OCI-LY1 (cell line): ENCODE data around the gene GRIK3.

Experiments used
- H2AFZ ChIP-seq: fragments of 200-600 bp; sonication (generic), shearing (Covaris generic); 2 replicates; pipeline ENCODE4 v1.6.0; 2014; ENCODE audit warnings: antibody characterized with exemption, mild to moderate bottlenecking, low read length
- H3F3A ChIP-seq: fragments of 200-600 bp; sonication (generic), shearing (Covaris generic); 2 replicates; pipeline ENCODE4 v1.6.0; 2014; ENCODE audit warnings: mild to moderate bottlenecking, antibody characterized with exemption, low read length, moderate library complexity; ENCODE audit not compliant: insufficient read depth
- H3K27ac ChIP-seq: fragments of 200-600 bp; sonication (generic); 2 replicates; pipeline ENCODE4 v1.5.1; 2014; ENCODE audit warnings: low read length, mixed run types, mild to moderate bottlenecking, low read depth; ENCODE audit not compliant: poor library complexity, severe bottlenecking
- H3K27me3 ChIP-seq: fragments of 200-600 bp; sonication (generic); 2 replicates; pipeline ENCODE4 v1.6.0; 2014; ENCODE audit warnings: antibody characterized with exemption, mild to moderate bottlenecking, low read length, moderate library complexity; ENCODE audit not compliant: insufficient read depth
- H3K36me3 ChIP-seq: fragments of 200-600 bp; sonication (generic); 2 replicates; pipeline ENCODE4 v1.6.1; 2014; ENCODE audit warnings: mild to moderate bottlenecking, antibody characterized with exemption, low read length, moderate library complexity, mixed read lengths; ENCODE audit not compliant: insufficient read depth
- H3K4me1 ChIP-seq: fragments of 200-600 bp; sonication (generic); 2 replicates; pipeline ENCODE4 v1.5.1; 2014; ENCODE audit warnings: mild to moderate bottlenecking, low read length, moderate library complexity; ENCODE audit not compliant: insufficient read depth, severe bottlenecking
- H3K4me2 ChIP-seq: fragments of 200-600 bp; sonication (generic), shearing (Covaris generic); 2 replicates; pipeline ENCODE4 v1.6.1; 2014; ENCODE audit warnings: low read length
- H3K4me3 ChIP-seq: fragments of 200-600 bp; sonication (generic); 2 replicates; pipeline ENCODE4 v1.5.1; 2014; ENCODE audit warnings: low read length, low read depth, mild to moderate bottlenecking, mixed read lengths; ENCODE audit not compliant: poor library complexity, severe bottlenecking
- H3K79me2 ChIP-seq: fragments of 200-600 bp; shearing (Covaris generic); 2 replicates; pipeline ENCODE4 v1.6.1; 2016; ENCODE audit warnings: mixed run types, low read length, mixed read lengths; ENCODE audit not compliant: insufficient read depth
- H3K9ac ChIP-seq: fragments of 200-600 bp; sonication (generic), shearing (Covaris generic); 2 replicates; pipeline ENCODE4 v1.6.1; 2014; ENCODE audit warnings: mild to moderate bottlenecking, low read length, mixed read lengths
- H3K9me2 ChIP-seq: fragments of 200-600 bp; sonication (generic), shearing (Covaris generic); 2 replicates; pipeline ENCODE4 v1.6.1; 2014; ENCODE audit warnings: low read depth, mild to moderate bottlenecking, low read length, mixed read lengths
- H3K9me3 ChIP-seq: fragments of 200-600 bp; shearing (Covaris generic); 2 replicates; pipeline ENCODE4 v1.6.1; 2014; ENCODE audit warnings: low read length, mixed read lengths
- H4K20me1 ChIP-seq: fragments of 200-600 bp; sonication (generic), shearing (Covaris generic); 2 replicates; pipeline ENCODE4 v1.6.0; 2016; ENCODE audit warnings: mild to moderate bottlenecking, low read length; ENCODE audit not compliant: insufficient read depth
- EZH2 ChIP-seq: fragments of 200-600 bp; sonication (generic), shearing (Covaris generic); IDR thresholded peaks from 2 replicates; pipeline ENCODE4 v1.8.0; 2017; ENCODE audit warnings: borderline replicate concordance, mixed run types, mild to moderate bottlenecking, antibody characterized with exemption, low read length, moderate library complexity, mixed read lengths
- TF ChIP-seq, protein P1 (sequence below): fragments of 200-600 bp; sonication (generic), shearing (Covaris generic); IDR thresholded peaks from 2 replicates; pipeline ENCODE4 v1.5.1; 2017; ENCODE audit warnings: mild to moderate bottlenecking, antibody characterized with exemption, low read length, moderate library complexity, mixed read lengths

GRIK3 gene

DNA sequence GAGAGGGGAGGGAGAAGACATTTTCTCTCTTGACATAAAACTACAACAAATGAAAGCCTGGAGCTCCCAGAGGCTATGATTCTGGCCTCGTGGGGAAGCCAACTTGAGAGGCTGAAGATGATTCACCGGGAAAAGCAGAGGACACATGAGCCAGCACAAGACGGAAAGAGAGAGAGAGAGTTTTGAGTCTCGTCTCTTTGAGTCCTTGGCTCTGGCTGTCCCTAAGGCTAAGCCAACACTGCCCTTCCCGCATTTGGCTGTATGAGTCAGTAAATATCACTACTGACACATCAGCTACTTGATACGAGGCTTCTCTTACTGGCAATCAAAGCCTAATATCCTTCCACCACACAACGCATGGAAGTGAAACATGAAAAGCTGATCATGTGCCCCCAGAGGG is 95.5 kb downstream of the GRIK3 start:
- H4K20me1 ChIP-seq: no peaks in the 10 kb centered on the region
- no peak overlapping the region for H3K9ac ChIP-seq
- H3K9me3 ChIP-seq: no peaks in the 10 kb centered on the region
- H3K27ac ChIP-seq: no peak overlapping the region
- no peak overlapping the region for H3K4me2 ChIP-seq
- H3K9me2 ChIP-seq: no peaks in the 10 kb centered on the region
- 0 out of 2 replicates have a peak, but pooled peaks cover 5% of the 10 kb centered on the region for H3K27me3 ChIP-seq
- H2AFZ ChIP-seq: no peak overlapping the region
- no peak overlapping the region for H3K4me3 ChIP-seq
- no peaks in the 10 kb centered on the region for H3F3A ChIP-seq
- H3K4me1 ChIP-seq: no peaks in the 10 kb centered on the region
- TF ChIP-seq, protein P1, sequence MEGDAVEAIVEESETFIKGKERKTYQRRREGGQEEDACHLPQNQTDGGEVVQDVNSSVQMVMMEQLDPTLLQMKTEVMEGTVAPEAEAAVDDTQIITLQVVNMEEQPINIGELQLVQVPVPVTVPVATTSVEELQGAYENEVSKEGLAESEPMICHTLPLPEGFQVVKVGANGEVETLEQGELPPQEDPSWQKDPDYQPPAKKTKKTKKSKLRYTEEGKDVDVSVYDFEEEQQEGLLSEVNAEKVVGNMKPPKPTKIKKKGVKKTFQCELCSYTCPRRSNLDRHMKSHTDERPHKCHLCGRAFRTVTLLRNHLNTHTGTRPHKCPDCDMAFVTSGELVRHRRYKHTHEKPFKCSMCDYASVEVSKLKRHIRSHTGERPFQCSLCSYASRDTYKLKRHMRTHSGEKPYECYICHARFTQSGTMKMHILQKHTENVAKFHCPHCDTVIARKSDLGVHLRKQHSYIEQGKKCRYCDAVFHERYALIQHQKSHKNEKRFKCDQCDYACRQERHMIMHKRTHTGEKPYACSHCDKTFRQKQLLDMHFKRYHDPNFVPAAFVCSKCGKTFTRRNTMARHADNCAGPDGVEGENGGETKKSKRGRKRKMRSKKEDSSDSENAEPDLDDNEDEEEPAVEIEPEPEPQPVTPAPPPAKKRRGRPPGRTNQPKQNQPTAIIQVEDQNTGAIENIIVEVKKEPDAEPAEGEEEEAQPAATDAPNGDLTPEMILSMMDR: no peak
- no peak for TF ChIP-seq EZH2
- H3K79me2 ChIP-seq: no peaks in the 10 kb centered on the region
- no peaks in the 10 kb centered on the region for H3K36me3 ChIP-seq

DNA sequence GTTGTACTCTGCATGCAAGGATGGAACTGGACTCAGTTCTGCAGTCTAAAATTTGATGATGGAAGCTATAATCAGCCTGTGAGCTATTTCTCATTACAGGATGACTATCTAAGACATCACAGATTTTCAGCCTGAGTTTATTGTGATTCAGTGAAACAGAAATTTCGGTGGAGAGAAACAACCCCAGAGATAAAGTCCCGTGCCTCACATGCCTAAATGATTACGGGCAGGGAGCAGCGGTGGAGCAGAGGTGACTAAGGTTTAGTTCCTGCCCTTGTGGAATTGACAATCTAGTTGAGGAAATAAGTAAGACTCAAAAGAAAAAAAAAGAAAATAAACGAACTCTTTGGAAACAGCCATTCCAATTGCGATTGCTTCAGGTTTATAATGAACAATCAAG is 96.9 kb downstream of the GRIK3 start:
- Histone ChIP-seq H3K9me2 (no peaks in the 10 kb centered on the region), H3F3A (no peaks in the 10 kb centered on the region), H4K20me1 (no peaks in the 10 kb centered on the region), H3K36me3 (no peaks in the 10 kb centered on the region), H3K4me2 (no peak overlapping the region), H3K27me3 (0 out of 2 replicates have a peak, but pooled peaks cover 5% of the 10 kb centered on the region), H3K27ac (no peak overlapping the region), H3K79me2 (no peaks in the 10 kb centered on the region), H2AFZ (no peak overlapping the region), H3K9ac (no peak overlapping the region), H3K4me3 (no peak overlapping the region), H3K9me3 (no peaks in the 10 kb centered on the region), H3K4me1 (no peaks in the 10 kb centered on the region)
- TF ChIP-seq EZH2: no peak
- TF ChIP-seq, protein P1: no peak

DNA sequence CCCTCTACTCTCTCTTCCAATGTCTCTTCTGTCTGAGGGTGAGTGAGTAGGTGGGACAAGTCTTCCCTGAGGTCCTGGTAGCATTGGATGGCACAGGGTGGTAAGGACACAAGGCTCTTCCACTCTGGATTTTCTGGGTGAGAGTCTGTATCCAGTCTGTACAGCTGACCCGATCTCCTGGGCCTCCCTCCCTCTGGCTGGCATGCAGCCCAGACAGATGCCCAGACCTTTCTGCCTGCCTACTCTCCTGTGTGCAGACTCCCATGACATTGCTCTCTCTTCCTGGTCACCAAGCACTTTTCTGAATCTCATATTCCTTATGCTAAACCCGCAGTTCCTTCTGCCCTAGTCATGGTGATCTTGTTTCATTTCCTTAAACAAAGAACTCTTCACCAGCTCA is 100.3 kb downstream of the GRIK3 start:
- Histone ChIP-seq H3K4me2 (no peak overlapping the region), H3K9me2 (no peaks in the 10 kb centered on the region), H3K27ac (no peak overlapping the region), H3K27me3 (0 out of 2 replicates have a peak, but pooled peaks cover 5% of the 10 kb centered on the region), H3K9me3 (no peaks in the 10 kb centered on the region), H3K79me2 (no peaks in the 10 kb centered on the region), H3F3A (no peaks in the 10 kb centered on the region), H3K4me1 (no peaks in the 10 kb centered on the region), H2AFZ (no peak overlapping the region), H3K36me3 (no peaks in the 10 kb centered on the region), H3K4me3 (no peak overlapping the region), H3K9ac (no peak overlapping the region), H4K20me1 (no peaks in the 10 kb centered on the region)
- TF ChIP-seq, protein P1: no peak
- TF ChIP-seq EZH2: no peak
